Measurements from ENCODE around the gene CDHR4. TPM values are rescaled to one million over a fixed set of nuclear protein-coding genes. Genes with fewer than 3 reads are reported as not detected.

CDHR4 gene
- polyA plus RNA-seq, 3 donors = not detected

DNA sequence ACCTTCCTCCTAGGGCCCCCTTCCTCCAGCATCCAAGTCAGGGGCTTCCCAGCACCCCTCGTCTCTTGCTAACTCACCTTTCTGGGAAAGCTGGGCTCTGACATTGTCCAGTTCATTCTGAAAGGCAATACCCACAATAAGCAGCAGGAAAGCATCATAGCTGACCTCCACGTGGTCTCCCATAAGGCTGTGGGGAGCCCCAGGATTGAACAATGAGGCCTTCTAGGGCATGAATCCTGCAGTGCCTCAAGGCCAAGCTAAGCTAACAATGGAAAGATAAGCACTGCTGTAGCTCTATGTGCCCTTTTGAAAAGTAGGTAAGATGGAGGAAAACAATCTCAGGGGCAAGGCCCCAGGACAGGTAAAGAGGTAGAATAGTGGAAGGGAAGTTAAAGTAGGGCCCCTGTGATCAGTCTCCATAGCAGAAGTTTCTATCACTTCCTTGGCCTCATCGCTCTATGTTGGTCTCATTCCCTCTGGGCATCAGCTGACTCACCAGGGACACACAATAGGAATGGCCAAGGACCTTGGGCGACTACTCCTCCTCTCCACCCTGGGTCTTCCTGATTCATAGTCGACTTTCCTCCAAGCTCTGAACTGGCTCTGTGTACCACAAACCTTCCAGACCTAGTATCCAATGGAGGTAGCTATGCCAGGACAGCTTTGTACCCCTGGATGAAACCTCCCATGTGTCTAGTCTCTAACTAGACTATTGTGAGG lies 45.0 kb upstream of the CDHR4 start:
- 85% methylated on average over 5 of the region's 5 CpGs for WGBS (ENCODE audit: insufficient coverage)
- no peaks in the 10 kb centered on the region for H3K9me3 Mint-ChIP-seq
- H3K36me3 Mint-ChIP-seq = peaks cover 35 to 57% of the 10 kb centered on the region in 2 donors
- no peak overlapping the region for H3K4me3 ChIP-seq (replicated peaks in 1 of 3; ENCODE audit: low read depth in 2 of 3, low read length in 3 of 3)
- peaks cover 19 to 68% of the 10 kb centered on the region in 2 donors for H3K36me3 ChIP-seq (replicated peaks in 1 of 2; ENCODE audit: control insufficient read depth in 1 of 2, insufficient read depth in 2 of 2, low read length in 2 of 2)
- DNase-seq = no peak
- H3K79me2 ChIP-seq (ENCODE audit: insufficient read depth, low read length) = no peaks in the 10 kb centered on the region
- no peaks in the 10 kb centered on the region for H3K27me3 ChIP-seq (ENCODE audit: control insufficient read depth in 2 of 2, insufficient read depth in 2 of 2, low read length in 2 of 2)
- peaks cover 0 to 1% (median 0%) of the 10 kb centered on the region in 3 donors for H3K27me3 Mint-ChIP-seq (ENCODE audit: low read depth in 3 of 3)
- H2AFZ ChIP-seq (ENCODE audit: insufficient read depth, low read depth, low read length, poor library complexity, severe bottlenecking) = no peak overlapping the region
- H3K4me1 Mint-ChIP-seq = no peaks in the 10 kb centered on the region
- no peak overlapping the region for H3K4me2 ChIP-seq (replicated peaks; ENCODE audit: extremely low read depth, low read length, poor library complexity, severe bottlenecking)
- no peaks in the 10 kb centered on the region for H3K9me3 ChIP-seq (replicated peaks in 1 of 2; ENCODE audit: control insufficient read depth in 1 of 2, insufficient read depth in 1 of 2, low read length in 2 of 2)
- intact Hi-C loops (cut with micrococcal nuclease) = no loop called here
- H3K27ac Mint-ChIP-seq = peak overlapping the region in 4 of 7 donors; percentile 27 to 79 (median 44)
- H3K9ac ChIP-seq (ENCODE audit: insufficient read depth, low read length, poor library complexity, severe bottlenecking) = no peak overlapping the region
- no peaks in the 10 kb centered on the region for H3K4me1 ChIP-seq (ENCODE audit: control insufficient read depth in 1 of 2, insufficient read depth in 2 of 2, low read length in 2 of 2)
- no peak overlapping the region for H3K27ac ChIP-seq (ENCODE audit: low read depth in 1 of 2, low read length in 2 of 2)
- no peaks in the 10 kb centered on the region for H4K20me1 ChIP-seq (ENCODE audit: insufficient read depth, low read length)
- TF ChIP-seq, protein P1, sequence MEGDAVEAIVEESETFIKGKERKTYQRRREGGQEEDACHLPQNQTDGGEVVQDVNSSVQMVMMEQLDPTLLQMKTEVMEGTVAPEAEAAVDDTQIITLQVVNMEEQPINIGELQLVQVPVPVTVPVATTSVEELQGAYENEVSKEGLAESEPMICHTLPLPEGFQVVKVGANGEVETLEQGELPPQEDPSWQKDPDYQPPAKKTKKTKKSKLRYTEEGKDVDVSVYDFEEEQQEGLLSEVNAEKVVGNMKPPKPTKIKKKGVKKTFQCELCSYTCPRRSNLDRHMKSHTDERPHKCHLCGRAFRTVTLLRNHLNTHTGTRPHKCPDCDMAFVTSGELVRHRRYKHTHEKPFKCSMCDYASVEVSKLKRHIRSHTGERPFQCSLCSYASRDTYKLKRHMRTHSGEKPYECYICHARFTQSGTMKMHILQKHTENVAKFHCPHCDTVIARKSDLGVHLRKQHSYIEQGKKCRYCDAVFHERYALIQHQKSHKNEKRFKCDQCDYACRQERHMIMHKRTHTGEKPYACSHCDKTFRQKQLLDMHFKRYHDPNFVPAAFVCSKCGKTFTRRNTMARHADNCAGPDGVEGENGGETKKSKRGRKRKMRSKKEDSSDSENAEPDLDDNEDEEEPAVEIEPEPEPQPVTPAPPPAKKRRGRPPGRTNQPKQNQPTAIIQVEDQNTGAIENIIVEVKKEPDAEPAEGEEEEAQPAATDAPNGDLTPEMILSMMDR (IDR thresholded peaks at IDR 0.05) = no peak
- H3K4me3 Mint-ChIP-seq = no peak overlapping the region

DNA sequence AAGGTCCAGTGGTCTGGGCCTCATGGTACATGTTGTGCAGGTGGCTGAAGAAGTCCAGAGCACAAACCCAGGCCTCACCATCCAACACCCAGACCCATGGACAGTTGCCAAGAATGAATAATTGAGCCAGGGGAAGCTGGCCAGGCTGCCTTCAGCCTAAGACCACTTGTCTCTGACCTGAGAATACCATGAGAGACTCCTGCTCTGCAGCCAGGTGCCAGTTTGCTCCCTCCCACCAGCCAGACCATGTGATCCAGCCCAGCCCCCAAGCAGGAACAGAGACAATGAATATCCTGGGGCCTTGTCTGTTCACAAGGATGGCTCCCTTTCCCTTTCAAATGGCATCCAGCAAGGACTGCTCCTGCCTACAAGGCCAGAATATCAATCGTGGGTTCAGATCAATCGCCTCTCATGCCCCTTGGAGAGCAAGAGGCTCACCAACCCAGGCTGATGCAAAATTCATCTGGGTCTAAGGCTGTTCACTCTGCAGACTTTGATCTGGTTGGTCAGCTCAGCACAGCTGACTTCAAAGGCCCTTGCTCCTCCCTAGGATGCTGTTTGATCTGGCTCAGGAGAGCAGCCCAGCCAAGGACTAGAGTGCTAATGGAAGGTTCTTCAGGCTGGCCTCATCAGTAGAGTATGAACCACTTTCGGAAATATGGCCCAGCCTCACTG lies 43.3 kb upstream of the CDHR4 start:
- Histone ChIP-seq H3K4me3 (replicated peaks in 1 of 3; ENCODE audit: low read depth in 2 of 3, low read length in 3 of 3) (no peak overlapping the region), H2AFZ (ENCODE audit: insufficient read depth, low read depth, low read length, poor library complexity, severe bottlenecking) (no peak overlapping the region), H3K36me3 (replicated peaks in 1 of 2; ENCODE audit: control insufficient read depth in 1 of 2, insufficient read depth in 2 of 2, low read length in 2 of 2) (peaks cover 19 to 66% of the 10 kb centered on the region in 2 donors), H3K27ac (ENCODE audit: low read depth in 1 of 2, low read length in 2 of 2) (no peak overlapping the region), H3K4me2 (replicated peaks; ENCODE audit: extremely low read depth, low read length, poor library complexity, severe bottlenecking) (no peak overlapping the region), H3K9ac (ENCODE audit: insufficient read depth, low read length, poor library complexity, severe bottlenecking) (no peak overlapping the region), H3K79me2 (ENCODE audit: insufficient read depth, low read length) (no peaks in the 10 kb centered on the region), H3K9me3 (replicated peaks in 1 of 2; ENCODE audit: control insufficient read depth in 1 of 2, insufficient read depth in 1 of 2, low read length in 2 of 2) (no peaks in the 10 kb centered on the region), H4K20me1 (ENCODE audit: insufficient read depth, low read length) (no peaks in the 10 kb centered on the region), H3K4me1 (ENCODE audit: control insufficient read depth in 1 of 2, insufficient read depth in 2 of 2, low read length in 2 of 2) (no peaks in the 10 kb centered on the region), H3K27me3 (ENCODE audit: control insufficient read depth in 2 of 2, insufficient read depth in 2 of 2, low read length in 2 of 2) (no peaks in the 10 kb centered on the region)
- WGBS (ENCODE audit: insufficient coverage) = 96% methylated on average over 2 of the region's 3 CpGs
- Mint-ChIP-seq H3K9me3 (no peaks in the 10 kb centered on the region), H3K36me3 (peaks cover 32 to 58% of the 10 kb centered on the region in 2 donors), H3K4me3 (no peak overlapping the region), H3K27ac (peak overlapping the region in 1 of 7 donors; percentile 31), H3K4me1 (no peaks in the 10 kb centered on the region), H3K27me3 (ENCODE audit: low read depth in 3 of 3) (peaks cover 0 to 1% (median 0%) of the 10 kb centered on the region in 3 donors)
- intact Hi-C loops (cut with micrococcal nuclease) = no loop called here
- TF ChIP-seq, protein P1 (IDR thresholded peaks at IDR 0.05) = no peak
- no peak for DNase-seq

Measured in CD14-positive monocyte (primary cell).